ENCODE data around the gene C4orf50.

Gene C4orf50

GRCh38 chr4:5992828-5993321 is 25.4 kb downstream of the C4orf50 start:
- DNase-seq (ENCODE audit: low read depth, low spot score), result no peak

DNA sequence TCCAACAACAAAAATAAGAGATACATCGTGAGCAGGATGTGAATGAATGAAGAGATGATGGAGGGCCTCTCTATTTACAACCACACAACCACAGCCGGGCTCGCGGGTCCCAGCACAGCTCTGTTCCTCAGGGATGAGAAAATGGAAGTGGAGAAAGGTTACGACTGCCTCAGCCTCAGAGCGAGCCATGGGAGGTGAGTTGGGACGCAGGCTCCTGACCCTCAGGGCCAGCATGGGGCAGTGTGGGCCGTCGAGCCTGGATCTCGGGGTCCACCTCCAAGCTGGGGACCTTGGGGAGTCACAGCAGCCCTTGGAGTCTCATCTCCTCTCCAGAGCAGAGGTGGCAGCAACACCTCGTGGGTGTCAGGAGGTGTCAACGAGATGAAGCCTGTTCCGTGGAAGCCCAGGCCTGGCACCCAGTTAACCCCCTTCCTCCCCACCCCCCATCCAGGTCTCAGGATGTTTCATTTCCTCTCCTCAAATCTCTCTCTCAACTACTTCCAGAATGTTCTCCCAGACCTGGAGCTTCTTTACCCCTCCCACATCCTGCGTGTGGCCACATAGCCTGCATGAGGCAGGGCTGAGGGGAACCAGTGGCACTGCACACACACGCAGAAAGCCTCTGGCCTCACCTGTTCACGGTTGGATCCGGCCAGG is 25.9 kb downstream of the C4orf50 start:
- DNase-seq (ENCODE audit: low read depth, low spot score), result no peak

- no peak for DNase-seq (ENCODE audit: low read depth, low spot score)
These were observed 26.8 kb downstream of the C4orf50 start for GRCh38 chr4:5991405-5991804.

GRCh38 chr4:5990446-5991160 is 27.6 kb downstream of the C4orf50 start:
- no peak for DNase-seq (ENCODE audit: low read depth, low spot score)

DNA sequence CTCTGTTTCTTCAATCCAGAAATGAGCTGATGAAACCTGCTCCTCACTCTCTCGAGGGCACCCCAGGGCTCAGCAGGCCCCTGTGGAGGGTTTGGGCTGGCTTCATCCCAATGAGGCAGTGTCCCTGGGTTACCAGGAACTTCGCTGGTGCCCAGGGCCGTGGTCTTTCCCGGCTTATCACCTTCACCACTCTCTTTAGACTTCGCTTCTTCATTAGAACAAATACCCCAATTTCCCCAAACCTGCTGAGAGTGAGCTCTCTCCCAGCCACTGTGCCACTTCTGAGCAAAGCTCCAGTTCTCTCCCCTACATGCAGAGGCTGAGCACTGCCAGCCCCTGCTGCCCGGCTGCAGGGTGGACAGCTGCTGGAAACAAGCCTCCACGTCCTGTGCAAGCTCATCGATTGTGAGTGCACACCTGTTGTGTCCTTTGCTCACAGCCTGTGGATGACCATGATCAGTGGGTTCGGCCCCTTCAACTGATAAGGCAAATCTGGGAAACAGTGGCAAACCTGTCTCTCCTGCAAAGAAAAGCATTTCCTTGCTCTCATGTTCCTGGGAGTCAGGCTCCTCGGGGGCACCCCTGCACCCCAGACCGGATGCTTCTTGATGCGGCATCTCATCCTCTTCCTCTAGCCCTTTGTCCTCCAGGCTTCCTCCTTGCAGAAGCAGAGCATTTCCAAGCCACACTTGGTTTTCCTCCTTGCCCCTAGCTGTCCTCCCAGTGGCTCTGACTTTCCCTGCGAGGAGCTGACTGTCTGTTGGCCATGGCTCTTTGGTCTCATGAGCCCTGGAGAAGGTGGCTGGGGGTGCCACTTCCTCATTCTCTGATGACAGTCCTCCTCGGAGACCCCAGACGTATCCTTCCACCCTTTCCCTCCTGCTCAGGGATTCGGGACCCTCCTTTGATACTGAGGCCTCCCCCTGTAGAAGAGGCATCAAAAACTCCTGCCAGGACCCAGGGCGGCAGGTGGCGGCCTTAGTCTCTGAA is 28.7 kb downstream of the C4orf50 start:
- DNase-seq (ENCODE audit: low read depth, low spot score), result no peak

- DNase-seq (ENCODE audit: low read depth, low spot score), result no peak
These were observed 30.0 kb downstream of the C4orf50 start for GRCh38 chr4:5988086-5988845.

DNA sequence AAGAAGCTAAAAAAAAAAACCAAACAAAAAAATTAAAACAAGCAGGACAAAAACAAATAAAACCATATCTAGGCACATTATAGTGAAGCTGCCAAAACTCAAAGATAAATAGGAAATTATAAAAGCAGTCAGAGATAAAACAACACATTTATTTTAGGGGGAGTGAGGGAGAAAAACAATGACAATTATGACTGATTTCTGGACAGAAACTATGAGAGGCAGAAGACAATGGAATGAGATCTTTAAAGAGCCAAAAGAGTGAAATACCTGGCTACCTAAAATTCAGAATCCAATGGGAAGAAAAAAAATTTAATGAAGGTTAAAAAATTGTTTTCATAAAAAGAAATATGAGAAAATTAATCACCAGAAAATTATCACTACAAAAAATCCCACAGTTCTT is 33.4 kb downstream of the C4orf50 start:
- no peak for DNase-seq (ENCODE audit: low read depth, low spot score)

- DNase-seq (ENCODE audit: low read depth, low spot score), result no peak
These were observed 35.9 kb downstream of the C4orf50 start for GRCh38 chr4:5982156-5982973.

DNA sequence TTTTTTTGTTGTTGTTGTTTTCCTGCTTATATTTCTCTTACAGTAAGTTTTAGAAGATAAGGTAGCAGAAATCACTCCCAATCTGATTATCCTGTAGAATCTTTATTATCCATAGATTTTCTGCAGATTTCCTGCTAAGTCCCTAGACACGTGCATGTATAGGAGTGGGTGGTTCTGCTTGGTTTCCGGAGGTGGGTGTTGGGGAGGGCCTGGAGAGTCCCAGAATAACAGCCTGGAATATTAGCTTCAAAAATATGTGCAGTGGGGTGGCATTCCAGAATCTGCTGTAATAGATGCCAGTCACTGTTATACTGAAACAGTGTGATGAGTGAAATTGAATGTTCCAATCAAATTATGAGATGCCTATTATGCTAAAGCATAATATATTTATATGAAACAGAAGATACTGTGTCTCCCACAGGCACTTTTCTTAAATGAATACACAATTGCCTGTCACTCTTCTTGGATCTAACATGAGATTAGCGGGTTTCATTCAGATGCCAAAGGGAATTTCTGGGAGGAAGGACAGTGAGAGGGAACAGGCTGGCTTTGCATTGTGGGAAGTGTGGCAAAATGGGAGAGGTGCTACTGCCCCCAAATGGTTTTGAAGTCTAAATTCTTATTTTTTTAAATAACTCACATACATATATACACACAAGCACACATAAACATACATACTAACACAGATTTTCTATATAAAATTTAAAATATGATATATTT is 37.6 kb downstream of the C4orf50 start:
- no peak for DNase-seq (ENCODE audit: low read depth, low spot score)

- DNase-seq (ENCODE audit: low read depth, low spot score), result peak; percentile 40
These were observed 38.2 kb downstream of the C4orf50 start for GRCh38 chr4:5979981-5980380.

DNA sequence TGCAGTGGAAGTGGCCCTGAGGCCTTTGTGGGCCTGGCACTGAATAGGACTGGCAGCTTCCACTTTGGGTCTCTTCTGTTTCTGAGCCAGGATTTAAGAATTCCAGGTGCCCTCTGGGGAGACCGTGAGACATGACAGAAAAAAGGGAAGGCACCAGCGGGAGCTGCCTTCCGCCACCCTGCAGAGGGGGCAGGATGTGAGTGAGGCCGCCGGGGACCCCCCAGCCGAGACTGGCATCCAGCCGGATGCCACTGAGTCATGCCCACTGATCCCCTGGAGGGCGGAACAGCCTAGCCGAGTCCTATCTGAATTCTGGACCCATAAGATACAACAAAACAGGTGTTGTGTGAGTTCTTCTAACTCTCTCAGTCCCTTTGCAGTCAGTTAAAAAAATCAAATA is 41.3 kb downstream of the C4orf50 start:
- no peak for DNase-seq (ENCODE audit: low read depth, low spot score)

DNA sequence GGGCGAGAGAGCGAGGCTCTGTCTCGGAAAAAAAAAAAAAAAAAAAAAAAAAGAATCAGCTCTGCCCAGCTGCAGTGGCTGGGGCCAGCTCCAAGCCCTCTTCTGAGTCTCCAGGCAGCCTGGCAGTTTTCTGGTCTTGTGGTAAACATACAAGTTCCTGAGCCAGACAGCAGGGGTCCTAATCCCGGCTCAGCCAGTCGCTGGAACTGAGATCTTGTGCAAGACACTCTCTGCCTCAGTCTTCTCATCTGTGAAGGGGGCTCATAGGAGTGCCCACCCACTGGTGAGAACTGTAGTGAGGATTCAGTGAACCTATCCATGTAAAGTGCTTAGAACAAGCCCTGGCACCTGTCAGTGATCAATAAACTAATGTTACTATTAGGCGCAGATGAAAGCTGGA is 41.8 kb downstream of the C4orf50 start:
- no peak for DNase-seq (ENCODE audit: low read depth, low spot score)

GRCh38 chr4:5974321-5974720 is 43.9 kb downstream of the C4orf50 start:
- DNase-seq (ENCODE audit: low read depth, low spot score), result no peak

DNA sequence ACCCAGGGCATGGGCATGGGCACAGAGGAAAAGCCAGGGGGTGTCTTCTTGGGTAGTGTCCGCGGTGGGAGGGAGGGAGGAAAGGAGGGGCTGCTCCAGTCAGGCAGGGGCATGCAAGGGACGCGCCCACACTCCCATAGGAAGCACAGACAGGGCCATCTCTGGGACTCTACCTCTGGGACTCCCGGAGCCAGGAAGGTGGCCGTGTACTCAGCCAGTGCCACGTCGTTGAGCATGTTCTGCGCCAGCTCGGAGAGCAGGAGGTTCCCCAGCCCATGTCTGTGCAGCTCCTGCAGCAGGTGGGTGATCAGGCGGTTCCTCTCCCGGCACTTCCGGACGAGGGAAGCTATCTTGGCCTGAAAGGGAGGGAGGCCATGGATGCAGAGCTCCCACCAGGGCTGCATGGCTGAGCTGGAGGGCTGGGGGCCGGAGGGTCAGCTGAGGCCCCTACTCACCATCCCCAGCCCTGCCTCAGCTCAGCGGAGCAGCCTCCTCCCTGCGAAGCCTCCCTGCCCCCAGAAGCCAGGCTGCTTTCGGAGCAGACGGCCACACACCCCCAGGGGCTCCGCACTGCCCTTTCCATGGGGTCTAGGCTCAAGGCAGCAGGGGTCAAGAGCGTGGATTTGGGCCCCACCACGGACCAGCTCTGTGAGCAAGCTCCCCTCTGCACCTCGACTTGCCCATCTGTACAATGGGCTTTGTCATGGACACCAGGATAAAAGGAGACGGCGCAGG is 44.6 kb downstream of the C4orf50 start:
- no peak for DNase-seq (ENCODE audit: low read depth, low spot score)

- DNase-seq (ENCODE audit: low read depth, low spot score), result no peak
These were observed 45.2 kb downstream of the C4orf50 start for GRCh38 chr4:5973033-5973432.

- DNase-seq (ENCODE audit: low read depth, low spot score), result no peak
These were observed 45.7 kb downstream of the C4orf50 start for GRCh38 chr4:5972571-5972970.

- no peak for DNase-seq (ENCODE audit: low read depth, low spot score)
These were observed 47.2 kb downstream of the C4orf50 start for GRCh38 chr4:5971078-5971450.

- no peak for DNase-seq (ENCODE audit: low read depth, low spot score)
These were observed 47.7 kb downstream of the C4orf50 start for GRCh38 chr4:5970381-5971077.

DNA sequence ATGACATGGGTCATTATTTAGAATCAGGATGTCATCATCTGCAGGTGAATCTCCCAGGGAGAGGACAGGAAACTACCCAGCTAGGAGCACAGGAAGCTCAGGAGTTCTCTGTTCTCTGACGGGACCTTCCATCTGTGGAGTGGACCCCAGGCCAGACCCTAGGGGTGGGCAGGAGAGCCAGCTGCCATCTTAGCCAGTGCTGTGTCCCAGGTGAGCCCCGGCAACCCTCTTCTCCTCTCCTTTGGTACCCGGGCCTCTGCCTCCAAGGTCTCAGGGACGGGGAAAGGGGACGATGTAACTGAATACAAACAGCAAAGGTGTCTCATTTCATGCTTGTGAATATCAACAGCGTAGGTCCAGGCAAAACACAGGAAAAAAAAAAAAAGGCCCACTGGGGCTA is 48.5 kb downstream of the C4orf50 start:
- DNase-seq (ENCODE audit: low read depth, low spot score), result no peak

Data from astrocyte of the hippocampus (primary cell).